GM12878 (cell line): ENCODE results near the gene ATG9A. TPM values are rescaled to one million over a fixed set of nuclear protein-coding genes. Genes with fewer than 3 reads are reported as not detected.

Experiments
- CHD1 ChIP-seq: IDR thresholded peaks from 2 replicates; pipeline ENCODE4 v1.6.1; 2012; ENCODE audit warnings: low read depth, low read length, improper control_type of control experiment
- CHD2 ChIP-seq: IDR thresholded peaks from 2 replicates; pipeline ENCODE4 v1.6.1; 2011; ENCODE audit warnings: low read depth, low read length, improper control_type of control experiment, borderline replicate concordance
- EZH2 ChIP-seq: IDR thresholded peaks from 2 replicates; pipeline ENCODE4 v1.6.1; 2012; ENCODE audit warnings: low read depth, mild to moderate bottlenecking, control low read depth, inconsistent platforms, low read length, borderline replicate concordance; ENCODE audit not compliant: control insufficient read depth
- KLF5 ChIP-seq: fragments of 450-650 bp; IDR thresholded peaks from 2 replicates; pipeline ENCODE4 v1.6.1; 2014; ENCODE audit warnings: mild to moderate bottlenecking; ENCODE audit not compliant: partially characterized antibody
- MTA3 ChIP-seq: IDR thresholded peaks from 2 replicates; pipeline ENCODE4 v1.6.1; 2012; ENCODE audit warnings: low read length, inconsistent platforms, borderline replicate concordance
- MYC ChIP-seq: IDR thresholded peaks from 2 replicates; pipeline ENCODE4 v1.6.1; 2011; ENCODE audit warnings: mild to moderate bottlenecking, low read length, moderate library complexity, inconsistent platforms; ENCODE audit not compliant: insufficient read depth, insufficient replicate concordance, insufficient read length, severe bottlenecking
- NBN ChIP-seq: fragments of 450-650 bp; IDR thresholded peaks from 2 replicates; pipeline ENCODE4 v1.6.1; 2016
- NFXL1 ChIP-seq: fragments of 450-650 bp; IDR thresholded peaks from 2 replicates; pipeline ENCODE4 v1.6.1; 2017; ENCODE audit warnings: antibody characterized with exemption, mild to moderate bottlenecking, borderline replicate concordance
- NRF1 ChIP-seq: conservative IDR thresholded peaks from 2 replicates; pipeline ENCODE4 v1.6.1; 2011; ENCODE audit warnings: mild to moderate bottlenecking, low read depth, low read length, improper control_type of control experiment
- POLR2A ChIP-seq: IDR thresholded peaks from 2 replicates; pipeline ENCODE4 v1.6.1; 2011; ENCODE audit warnings: low read depth, mild to moderate bottlenecking, low read length
- POLR2AphosphoS2 ChIP-seq: IDR thresholded peaks from 2 replicates; pipeline ENCODE4 v1.6.1; 2011; ENCODE audit warnings: low read depth, mild to moderate bottlenecking, low read length, improper control_type of control experiment, moderate library complexity
- POLR2AphosphoS5 ChIP-seq: IDR thresholded peaks from 2 replicates; pipeline ENCODE4 v1.6.1; 2011; ENCODE audit warnings: mild to moderate bottlenecking, low read length, inconsistent platforms
- POU2F2 ChIP-seq: IDR thresholded peaks from 3 replicates; pipeline ENCODE4 v1.6.1; 2011; ENCODE audit warnings: low read depth, mild to moderate bottlenecking, low read length, borderline replicate concordance
- SMAD1 ChIP-seq: fragments of 450-650 bp; IDR thresholded peaks from 2 replicates; pipeline ENCODE4 v1.6.1; 2018; ENCODE audit warnings: mild to moderate bottlenecking, low read depth; ENCODE audit not compliant: partially characterized antibody
- SRF ChIP-seq, 2 experiments: IDR thresholded peaks; 2 replicates each; pipeline ENCODE4 v1.6.1; 2011; ENCODE audit warnings: low read depth in 2 of 2, low read length in 2 of 2, mild to moderate bottlenecking in 1 of 2, moderate library complexity in 1 of 2
- STAT3 ChIP-seq: IDR thresholded peaks from 2 replicates; pipeline ENCODE4 v1.6.1; 2011; ENCODE audit warnings: low read depth, low read length, improper control_type of control experiment
- TBL1XR1 ChIP-seq: IDR thresholded peaks from 2 replicates; pipeline ENCODE4 v1.6.1; 2012; ENCODE audit warnings: low read depth, low read length, improper control_type of control experiment
- ZNF207 ChIP-seq: fragments of 450-650 bp; IDR thresholded peaks from 2 replicates; pipeline ENCODE4 v1.6.1; 2014; ENCODE audit warnings: antibody characterized with exemption, mild to moderate bottlenecking, borderline replicate concordance
- ZNF274 ChIP-seq: IDR thresholded peaks from one replicate; pipeline ENCODE4 v1.8.0; 2011; ENCODE audit not compliant: insufficient read length, insufficient read depth
- ZZZ3 ChIP-seq: IDR thresholded peaks from 2 replicates; pipeline ENCODE4 v1.6.1; 2011; ENCODE audit warnings: low read depth; ENCODE audit not compliant: control insufficient read depth, insufficient read length
- polyA plus RNA-seq, 11 experiments: library from polyadenylated mRNA; depleted of rRNA in 4 of 11; unstranded in 6 of 11; stranded (reverse) in 5 of 11; fragments of >200 nt; fragmentation: Nextera tagmentation in 4 of 11; fragmentation: Illumina TruSeq in 1 of 11; extraction: Ambion mirVana in 4 of 11; extraction: Trizol in 1 of 11; gene quantifications; 1 replicate in 1 of 11; 2 replicates in 10 of 11; pipeline versions ENCODE4 v1.2.1 to v1.2.3, GENCODE V29; 2011 to 2016; ENCODE audit warnings: inconsistent platforms in 2 of 11, missing spikeins in 2 of 11, low read depth in 1 of 11
- total RNA-seq, 4 experiments: library from RNA; depleted of rRNA in 3 of 4; stranded (reverse); fragments of >200 nt in 3 of 4; fragmentation: Illumina TruSeq in 1 of 4; extraction: Trizol in 1 of 4; gene quantifications; 2 replicates each; pipeline versions ENCODE4 v1.2.1 to v1.2.3, GENCODE V29; 2013 to 2021
- TF ChIP-seq, protein P1 (sequence below): fragments of 450-650 bp; conservative IDR thresholded peaks from 2 replicates; pipeline ENCODE4 v1.6.1; 2017; ENCODE audit warnings: mild to moderate bottlenecking, moderate library complexity
- TF ChIP-seq, protein P2 (sequence below): fragments of 450-650 bp; formaldehyde crosslinking; IDR thresholded peaks from 2 replicates; pipeline ENCODE4 v1.4.0; 2020; ENCODE audit warnings: mild to moderate bottlenecking, moderate library complexity
- TF ChIP-seq, protein P3 (sequence below): IDR thresholded peaks from 2 replicates; pipeline ENCODE4 v1.6.1; 2012; ENCODE audit warnings: low read depth, low read length, improper control_type of control experiment
- TF ChIP-seq, protein P4 (sequence below): IDR thresholded peaks from 2 replicates; pipeline ENCODE4 v1.6.1; 2012; ENCODE audit warnings: low read depth, low read length, improper control_type of control experiment

The ATG9A gene
- total and polyA plus RNA-seq, 10 of the 15 experiments (the other 5 are each of a cell fraction or from before 2014, with no cell fraction given): 0.16 to 37.5 (median 14.6) TPM; not detected in 1

DNA sequence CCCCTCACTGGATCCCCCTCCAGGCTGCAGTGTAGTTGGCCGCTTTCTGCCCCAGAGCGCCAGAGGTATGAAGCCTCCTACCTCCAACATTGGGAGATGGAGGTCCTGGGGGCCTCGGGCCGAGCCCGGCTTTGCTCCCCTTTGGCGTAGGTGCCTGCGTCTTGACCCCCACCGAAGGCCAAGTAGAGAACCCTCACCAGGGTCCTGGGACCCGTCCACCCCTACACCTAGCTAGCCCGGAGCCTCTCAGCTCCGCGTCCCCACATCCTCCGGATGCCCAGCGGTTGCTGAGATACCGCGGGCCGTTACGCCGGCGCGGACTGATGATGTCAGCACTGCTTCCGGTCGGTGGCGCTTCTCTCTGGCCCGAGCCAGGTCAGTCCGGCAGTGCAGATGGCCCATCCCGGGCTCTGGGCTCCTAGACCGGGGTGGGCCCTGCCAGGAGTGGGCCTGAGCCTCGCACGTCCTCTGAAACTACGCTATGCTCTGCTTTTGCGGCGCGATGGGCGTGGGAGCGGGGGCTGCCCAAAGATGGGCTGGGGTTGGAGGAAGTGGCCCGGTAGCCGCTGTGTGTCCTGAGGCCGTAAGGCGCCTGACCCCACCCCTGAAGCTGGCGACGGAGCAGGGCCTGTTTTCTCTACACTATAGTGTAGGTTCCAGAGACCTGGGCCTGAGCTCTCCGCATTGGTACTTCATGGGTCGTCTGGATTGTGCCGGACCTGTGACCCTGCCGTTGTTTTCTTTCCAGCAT is 15.9 kb upstream of the ATG9A start, which contains the start of the genes GLB1L and STK16 (continued):
- TF ChIP-seq, protein P1, sequence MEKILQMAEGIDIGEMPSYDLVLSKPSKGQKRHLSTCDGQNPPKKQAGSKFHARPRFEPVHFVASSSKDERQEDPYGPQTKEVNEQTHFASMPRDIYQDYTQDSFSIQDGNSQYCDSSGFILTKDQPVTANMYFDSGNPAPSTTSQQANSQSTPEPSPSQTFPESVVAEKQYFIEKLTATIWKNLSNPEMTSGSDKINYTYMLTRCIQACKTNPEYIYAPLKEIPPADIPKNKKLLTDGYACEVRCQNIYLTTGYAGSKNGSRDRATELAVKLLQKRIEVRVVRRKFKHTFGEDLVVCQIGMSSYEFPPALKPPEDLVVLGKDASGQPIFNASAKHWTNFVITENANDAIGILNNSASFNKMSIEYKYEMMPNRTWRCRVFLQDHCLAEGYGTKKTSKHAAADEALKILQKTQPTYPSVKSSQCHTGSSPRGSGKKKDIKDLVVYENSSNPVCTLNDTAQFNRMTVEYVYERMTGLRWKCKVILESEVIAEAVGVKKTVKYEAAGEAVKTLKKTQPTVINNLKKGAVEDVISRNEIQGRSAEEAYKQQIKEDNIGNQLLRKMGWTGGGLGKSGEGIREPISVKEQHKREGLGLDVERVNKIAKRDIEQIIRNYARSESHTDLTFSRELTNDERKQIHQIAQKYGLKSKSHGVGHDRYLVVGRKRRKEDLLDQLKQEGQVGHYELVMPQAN: peak; percentile 94
- TF ChIP-seq MTA3 (no peak), SMAD1 (peak; percentile 35), CHD1 (no peak), EZH2 (no peak), CHD2 (peak; percentile 54; the same call in 1 of the 2 replicates), POLR2AphosphoS5 (peak; percentile 86), POLR2AphosphoS2 (peak; percentile 72), POU2F2 (peak; percentile 45; the same call in 1 of the 3 replicates), ZZZ3 (no peak), POLR2A (peak; percentile 96), SRF (IDR thresholded peaks at IDR 0.05; ENCODE audit: low read depth in 2 of 2, low read length in 2 of 2) (peak; percentile 95 to 99), ZNF207 (no peak), ZNF274 (no peak), KLF5 (no peak), STAT3 (no peak), MYC (no peak), NBN (peak; percentile 95), TBL1XR1 (0 out of 2 replicates have a peak, but pooled peaks have one; percentile 17), NRF1 (no peak), NFXL1 (no peak)
- TF ChIP-seq, protein P2, sequence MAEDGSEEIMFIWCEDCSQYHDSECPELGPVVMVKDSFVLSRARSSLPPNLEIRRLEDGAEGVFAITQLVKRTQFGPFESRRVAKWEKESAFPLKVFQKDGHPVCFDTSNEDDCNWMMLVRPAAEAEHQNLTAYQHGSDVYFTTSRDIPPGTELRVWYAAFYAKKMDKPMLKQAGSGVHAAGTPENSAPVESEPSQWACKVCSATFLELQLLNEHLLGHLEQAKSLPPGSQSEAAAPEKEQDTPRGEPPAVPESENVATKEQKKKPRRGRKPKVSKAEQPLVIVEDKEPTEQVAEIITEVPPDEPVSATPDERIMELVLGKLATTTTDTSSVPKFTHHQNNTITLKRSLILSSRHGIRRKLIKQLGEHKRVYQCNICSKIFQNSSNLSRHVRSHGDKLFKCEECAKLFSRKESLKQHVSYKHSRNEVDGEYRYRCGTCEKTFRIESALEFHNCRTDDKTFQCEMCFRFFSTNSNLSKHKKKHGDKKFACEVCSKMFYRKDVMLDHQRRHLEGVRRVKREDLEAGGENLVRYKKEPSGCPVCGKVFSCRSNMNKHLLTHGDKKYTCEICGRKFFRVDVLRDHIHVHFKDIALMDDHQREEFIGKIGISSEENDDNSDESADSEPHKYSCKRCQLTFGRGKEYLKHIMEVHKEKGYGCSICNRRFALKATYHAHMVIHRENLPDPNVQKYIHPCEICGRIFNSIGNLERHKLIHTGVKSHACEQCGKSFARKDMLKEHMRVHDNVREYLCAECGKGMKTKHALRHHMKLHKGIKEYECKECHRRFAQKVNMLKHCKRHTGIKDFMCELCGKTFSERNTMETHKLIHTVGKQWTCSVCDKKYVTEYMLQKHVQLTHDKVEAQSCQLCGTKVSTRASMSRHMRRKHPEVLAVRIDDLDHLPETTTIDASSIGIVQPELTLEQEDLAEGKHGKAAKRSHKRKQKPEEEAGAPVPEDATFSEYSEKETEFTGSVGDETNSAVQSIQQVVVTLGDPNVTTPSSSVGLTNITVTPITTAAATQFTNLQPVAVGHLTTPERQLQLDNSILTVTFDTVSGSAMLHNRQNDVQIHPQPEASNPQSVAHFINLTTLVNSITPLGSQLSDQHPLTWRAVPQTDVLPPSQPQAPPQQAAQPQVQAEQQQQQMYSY (CRISPR knock-in tag): no peak
- TF ChIP-seq, protein P3, sequence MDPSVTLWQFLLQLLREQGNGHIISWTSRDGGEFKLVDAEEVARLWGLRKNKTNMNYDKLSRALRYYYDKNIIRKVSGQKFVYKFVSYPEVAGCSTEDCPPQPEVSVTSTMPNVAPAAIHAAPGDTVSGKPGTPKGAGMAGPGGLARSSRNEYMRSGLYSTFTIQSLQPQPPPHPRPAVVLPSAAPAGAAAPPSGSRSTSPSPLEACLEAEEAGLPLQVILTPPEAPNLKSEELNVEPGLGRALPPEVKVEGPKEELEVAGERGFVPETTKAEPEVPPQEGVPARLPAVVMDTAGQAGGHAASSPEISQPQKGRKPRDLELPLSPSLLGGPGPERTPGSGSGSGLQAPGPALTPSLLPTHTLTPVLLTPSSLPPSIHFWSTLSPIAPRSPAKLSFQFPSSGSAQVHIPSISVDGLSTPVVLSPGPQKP: peak; percentile 94
- TF ChIP-seq, protein P4, sequence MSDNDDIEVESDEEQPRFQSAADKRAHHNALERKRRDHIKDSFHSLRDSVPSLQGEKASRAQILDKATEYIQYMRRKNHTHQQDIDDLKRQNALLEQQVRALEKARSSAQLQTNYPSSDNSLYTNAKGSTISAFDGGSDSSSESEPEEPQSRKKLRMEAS: 0 out of 2 replicates have a peak, but pooled peaks have one; percentile 18
